HG03095 (cell line): ENCODE measurements around the gene PDE6B.

Source experiments
- ATAC-seq: cut with Tn5 transposase; IDR thresholded peaks from one replicate; pipeline ENCODE4 v1.9.1; 2021; ENCODE audit warnings: moderate library complexity; ENCODE audit not compliant: unreplicated experiment

Gene PDE6B

GRCh38 chr4:655464-656151, 30.2 kb downstream of the PDE6B start:
- no peak for ATAC-seq

DNA sequence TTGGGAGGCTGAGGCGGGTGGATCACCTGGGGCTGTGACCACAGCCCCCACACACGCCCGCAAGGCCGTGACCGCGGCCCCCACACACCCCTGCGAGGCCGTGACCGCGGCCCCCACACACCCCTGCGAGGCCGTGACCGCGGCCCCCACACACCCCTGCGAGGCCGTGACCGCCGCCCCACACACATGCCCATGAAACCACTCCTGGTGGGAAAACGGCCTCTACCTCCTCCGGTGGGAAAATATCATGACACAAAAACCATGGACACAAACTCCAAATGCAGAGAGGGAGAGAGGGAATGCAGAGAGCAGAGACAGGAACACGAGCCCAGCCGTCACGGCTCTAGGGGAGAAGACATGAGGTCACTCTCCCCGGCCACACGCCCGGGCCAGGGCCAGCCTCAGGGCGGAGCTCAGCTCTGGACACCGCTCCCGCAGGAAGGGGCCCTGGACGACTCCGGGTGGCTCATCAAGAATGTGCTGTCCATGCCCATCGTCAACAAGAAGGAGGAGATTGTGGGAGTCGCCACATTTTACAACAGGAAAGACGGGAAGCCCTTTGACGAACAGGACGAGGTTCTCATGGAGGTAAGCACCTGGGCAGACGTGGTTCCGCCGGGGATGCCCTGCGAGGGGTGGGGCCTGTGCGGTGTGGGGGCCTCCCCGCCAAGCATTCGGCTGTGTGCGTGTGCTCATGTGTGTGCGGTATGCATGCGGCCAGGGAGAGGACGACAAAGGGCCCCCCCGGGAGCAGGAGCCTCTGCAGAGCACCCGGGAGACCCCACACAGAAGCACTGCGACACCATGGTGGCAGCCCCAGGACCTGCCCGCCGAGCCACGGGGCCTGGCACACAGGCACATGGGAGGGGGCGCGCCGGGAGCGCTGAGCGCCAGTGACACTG, 31.3 kb downstream of the PDE6B start:
- no peak for ATAC-seq

GRCh38 chr4:657338-657833, 32.0 kb downstream of the PDE6B start:
- ATAC-seq = no peak

DNA sequence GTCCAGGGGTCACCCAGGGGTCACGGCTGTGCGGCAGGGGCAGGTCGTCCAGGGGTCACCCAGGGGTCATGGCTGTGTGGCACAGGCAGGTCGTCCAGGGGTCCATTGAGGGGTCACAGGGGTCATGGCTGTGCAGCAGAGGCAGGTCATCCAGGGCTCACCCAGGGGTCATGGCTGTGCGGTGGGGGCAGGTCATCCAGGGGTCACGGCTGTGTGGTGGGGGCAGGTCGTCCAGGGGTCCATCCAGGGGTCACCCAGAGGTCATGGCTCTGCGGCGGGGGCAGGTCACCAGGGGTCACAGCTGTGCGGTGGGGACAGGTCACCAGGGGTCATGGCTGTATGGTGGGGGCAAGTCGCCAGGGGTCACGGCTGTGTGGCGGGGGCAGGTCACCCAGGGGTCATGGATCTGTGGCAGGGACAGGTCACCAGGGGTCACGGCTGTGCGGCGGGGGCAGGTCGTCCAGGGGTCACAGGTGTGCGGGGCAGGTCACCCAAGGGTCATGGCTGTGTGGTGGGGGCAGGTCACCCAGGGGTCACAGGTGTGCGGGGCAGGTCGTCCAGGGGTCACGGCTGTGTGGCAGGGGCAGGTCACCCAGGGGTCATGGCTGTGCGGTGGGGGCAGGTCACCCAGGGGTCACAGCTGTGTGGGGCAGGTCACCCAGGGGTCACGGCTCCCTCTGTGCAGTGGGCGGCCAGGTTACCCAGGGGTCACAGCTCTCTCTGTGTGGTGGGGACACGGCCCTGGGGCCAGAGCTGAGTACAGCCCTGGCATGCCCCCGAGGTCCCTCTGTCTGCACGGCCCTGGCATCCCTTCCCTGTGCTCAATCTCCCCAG, 32.7 kb downstream of the PDE6B start:
- ATAC-seq = no peak

DNA sequence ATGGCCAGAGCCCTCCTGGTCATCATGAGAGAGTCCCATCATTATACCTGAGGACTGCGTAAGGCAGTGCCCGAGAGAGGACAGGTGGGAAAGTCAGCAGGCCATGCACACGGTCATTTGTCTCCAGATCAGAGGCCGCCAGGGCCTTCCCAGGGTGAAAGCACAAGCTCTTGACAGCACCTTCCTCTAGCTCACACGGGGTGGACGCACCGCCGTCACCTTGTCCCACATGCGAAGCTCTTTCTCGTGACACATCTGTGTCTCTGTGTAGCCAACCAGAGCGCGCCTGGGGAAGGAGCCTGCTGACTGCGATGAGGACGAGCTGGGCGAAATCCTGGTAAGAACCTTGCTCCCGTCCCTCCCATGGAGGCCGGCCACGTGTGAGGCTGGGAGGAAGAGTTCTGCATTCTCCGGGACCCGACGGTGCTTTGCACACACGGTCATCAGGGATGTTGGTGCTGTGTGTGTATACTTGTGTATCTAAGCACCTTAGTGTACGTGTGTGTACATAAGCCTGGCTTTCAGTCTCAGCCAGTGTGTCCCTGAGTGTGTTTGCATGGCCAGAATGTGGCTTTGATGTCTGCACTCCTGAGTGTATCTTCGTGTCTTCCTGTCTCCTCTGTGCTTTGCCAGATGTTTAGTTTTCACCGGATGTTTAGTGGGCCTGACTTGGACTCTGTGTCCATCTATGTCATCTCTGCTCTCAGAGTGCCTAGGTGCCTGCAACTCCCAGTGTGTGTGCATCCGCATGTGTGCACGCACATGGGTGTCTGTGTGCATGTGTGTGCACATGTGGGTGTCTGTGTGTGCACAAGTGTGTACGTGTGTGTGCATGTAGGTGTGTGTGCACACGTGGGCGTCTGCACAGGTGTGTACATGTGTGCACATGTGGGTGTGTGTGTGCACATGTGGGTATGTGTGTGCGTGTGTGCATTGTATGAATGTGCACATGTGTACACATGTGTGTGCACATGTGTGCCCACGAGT, 33.6 kb downstream of the PDE6B start:
- ATAC-seq = no peak

DNA sequence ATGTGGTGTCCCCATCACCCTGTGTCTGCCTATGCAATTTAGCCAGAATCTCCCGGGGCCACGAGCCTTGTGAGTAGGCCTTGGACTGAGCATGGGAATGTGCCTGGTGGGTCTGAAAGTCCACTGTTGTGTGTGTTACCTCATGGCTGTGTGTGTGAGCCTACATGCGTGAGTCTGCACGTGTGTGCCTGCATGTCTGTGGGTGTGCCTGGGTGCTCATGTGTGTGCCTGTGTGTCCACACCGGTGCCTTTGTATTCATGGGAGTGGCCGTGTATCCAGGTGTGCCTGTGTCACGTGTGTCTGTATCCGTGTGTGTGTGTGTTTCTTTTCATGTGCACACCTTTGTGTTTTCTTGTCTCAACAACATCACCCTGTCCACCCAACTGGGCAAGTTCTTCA, 34.5 kb downstream of the PDE6B start:
- no peak for ATAC-seq

GRCh38 chr4:660401-660800, 35.0 kb downstream of the PDE6B start:
- no peak for ATAC-seq

DNA sequence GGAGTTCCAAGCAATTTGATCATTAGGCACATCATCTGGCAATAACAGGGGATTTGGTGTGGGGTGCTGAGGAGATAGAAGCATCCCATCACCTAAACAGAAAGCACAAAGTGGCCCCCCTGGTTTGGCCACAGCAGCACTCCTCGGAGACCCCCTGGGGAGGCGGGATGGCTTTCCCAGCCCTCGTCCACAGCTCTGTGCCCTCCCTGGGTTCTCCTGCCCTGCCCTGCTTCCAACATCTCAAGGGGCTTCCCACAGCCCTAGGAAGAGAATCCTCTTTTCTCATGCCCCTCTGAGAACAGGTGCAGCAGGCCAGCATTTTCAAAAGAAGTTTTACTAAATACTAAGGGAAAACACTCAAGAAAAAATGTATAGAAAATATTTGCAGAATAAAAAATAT, 35.9 kb downstream of the PDE6B start:
- no peak for ATAC-seq

- no peak for ATAC-seq
Observed at GRCh38 chr4:661881-662761, 36.7 kb downstream of the PDE6B start.

DNA sequence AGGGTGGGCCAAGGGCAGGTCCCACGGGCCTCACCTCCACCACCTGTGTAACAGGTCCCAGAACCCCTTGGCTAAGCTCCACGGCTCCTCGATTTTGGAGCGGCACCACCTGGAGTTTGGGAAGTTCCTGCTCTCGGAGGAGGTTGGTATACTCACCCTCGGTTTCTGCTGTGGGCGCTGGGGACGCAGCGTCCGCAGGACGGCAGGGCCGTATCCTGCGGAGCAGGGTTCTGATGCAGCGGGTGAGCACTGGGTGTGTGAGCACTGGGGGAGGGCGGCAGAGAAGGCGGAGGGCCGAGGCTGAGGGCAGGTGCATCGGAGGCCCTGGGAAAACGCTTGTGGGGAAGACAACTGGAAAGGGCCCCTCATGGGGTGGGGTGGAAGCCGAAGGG, 37.7 kb downstream of the PDE6B start:
- no peak for ATAC-seq

- ATAC-seq = peak; percentile 56
Observed at GRCh38 chr4:663438-664428, 38.4 kb downstream of the PDE6B start.

DNA sequence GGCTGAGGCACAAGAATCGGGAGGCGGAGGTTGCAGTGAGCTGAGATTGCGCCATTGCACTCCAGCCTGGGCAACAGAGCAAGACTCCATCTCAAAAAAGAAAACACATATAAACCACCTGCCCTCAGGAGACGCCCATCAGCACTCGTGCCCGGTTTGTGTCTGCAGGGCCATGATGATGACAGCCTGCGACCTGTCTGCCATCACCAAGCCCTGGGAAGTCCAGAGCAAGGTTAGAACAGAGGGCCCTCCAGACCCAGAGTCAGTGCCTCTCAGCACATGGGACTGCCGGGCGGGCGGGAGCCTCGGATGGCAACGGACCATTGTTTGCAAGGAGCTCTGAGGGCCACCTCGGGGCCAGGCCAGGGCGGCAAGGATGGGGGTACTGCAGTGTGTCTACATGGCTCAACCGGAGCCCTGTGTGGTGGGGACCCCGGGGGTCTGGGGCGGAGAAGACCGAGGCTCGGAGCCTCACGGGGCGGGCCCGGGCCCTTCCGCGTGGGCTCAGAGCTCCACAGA, 39.4 kb downstream of the PDE6B start:
- ATAC-seq = no peak

- no peak for ATAC-seq
Observed at GRCh38 chr4:665381-665750, 40.0 kb downstream of the PDE6B start.

DNA sequence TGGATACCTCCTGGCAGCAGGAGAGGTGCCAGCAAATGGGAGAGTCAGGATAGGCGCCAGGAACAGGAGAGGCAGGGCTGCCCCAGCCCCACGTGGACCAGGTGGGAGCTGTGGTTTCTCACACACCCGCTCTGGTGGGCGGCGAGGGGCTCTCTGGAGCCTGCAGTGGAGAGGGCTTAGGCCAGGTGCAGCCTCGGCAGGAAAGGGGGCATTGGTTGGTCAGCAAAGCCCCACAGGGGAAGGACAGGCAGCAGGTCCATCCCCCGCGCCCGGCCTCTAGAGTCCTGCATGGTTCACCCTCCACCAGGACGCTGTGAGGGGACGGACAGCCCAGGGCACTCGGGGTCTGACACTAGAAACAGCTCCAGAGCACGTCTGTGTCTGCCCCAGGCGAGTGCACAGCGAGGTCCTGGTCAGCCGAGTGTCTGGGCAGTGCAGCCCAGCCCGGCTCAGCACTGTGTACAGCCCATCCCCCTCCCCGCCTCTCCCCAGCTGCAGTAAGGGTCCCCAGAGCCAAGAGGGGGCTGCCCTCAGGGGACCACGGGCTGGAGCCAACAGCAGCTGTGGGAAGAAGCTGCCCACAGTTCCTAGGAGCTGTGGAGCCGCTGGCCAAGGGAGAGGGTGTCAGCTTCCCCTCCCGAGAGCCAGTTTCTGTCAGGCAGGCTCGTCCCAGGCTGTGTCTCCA, 40.5 kb downstream of the PDE6B start:
- no peak for ATAC-seq

DNA sequence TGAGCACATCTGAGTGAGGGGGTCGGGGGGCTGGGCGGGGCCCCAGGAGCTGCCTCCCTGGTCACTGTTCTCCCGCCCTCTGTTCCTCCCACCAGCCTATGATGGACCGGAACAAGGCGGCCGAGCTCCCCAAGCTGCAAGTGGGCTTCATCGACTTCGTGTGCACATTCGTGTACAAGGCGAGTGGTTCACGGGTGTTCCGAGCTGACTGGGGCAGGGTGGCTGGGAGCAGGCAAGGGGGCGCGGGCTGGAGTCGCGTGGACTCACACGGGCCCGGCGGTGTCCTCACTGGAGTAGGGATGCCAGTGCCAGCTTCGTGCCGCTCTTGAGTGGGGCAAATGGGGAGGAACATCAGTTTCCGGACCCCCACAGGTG, 41.0 kb downstream of the PDE6B start:
- ATAC-seq = no peak

DNA sequence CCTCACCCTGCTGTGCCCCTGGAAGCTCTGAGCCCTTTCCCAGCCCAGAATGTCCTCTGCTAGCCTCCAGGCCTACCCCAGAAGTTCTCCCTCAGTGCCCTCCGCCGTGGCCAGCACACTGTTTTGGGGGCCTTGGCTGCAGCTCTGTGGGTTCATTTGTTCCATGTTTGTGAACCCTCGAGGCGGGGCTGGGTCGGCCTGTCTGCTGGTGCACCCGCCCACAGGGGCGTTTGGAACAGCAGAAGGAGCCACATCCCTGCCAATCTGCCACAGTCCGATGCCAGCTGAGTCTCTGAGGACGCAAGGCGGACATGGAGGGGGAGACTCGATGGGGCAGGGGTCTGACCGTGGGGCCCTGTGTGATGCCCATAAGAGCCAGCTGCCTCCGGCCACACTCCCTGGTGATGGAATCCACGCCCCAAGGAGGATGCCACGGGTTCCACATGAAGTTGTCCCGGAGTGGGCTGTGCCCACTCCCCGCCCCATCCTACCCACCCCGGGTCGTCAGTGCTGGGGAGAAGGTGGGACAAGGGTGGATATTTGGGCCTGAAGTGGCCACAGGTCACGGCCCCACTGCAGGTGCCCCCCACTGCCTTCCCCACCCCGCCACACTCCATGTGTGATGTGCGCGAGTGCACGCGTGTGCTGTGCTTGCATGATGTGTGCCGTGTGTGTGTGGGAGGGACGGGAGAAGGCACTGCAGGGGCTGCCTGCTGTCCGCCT, 41.6 kb downstream of the PDE6B start:
- no peak for ATAC-seq

GRCh38 chr4:667545-667925, 42.2 kb downstream of the PDE6B start:
- no peak for ATAC-seq
